ENCODE data around the gene UGT3A1.

- TF ChIP-seq CTCF (conservative IDR thresholded peaks at IDR 0.05; ENCODE audit: low read length) = peak; percentile 81
- TF ChIP-seq EZH2phosphoT487 (IDR thresholded peaks at IDR 0.05; ENCODE audit: borderline replicate concordance, low read depth, low read length) = no peak
Measured at GRCh38 chr5:35963381-35963843, 27.8 kb downstream of the UGT3A1 start.

Data from OCI-LY7 (cell line).